ENCODE measurements around the gene CADPS. TPM values are rescaled to one million over a fixed set of nuclear protein-coding genes. Genes with fewer than 3 reads are reported as not detected.

CADPS gene
- polyA plus RNA-seq, 1 of the 3 experiments (the other 2 are of a cell fraction): 5.8 TPM

GRCh38 chr3:62531493-62531892, 343.7 kb downstream of the CADPS start:
- H2AFZ ChIP-seq (ENCODE audit: low read depth): no peak overlapping the region
- no peaks in the 10 kb centered on the region for H3K9me2 ChIP-seq
- H3K79me2 ChIP-seq (ENCODE audit: insufficient read depth): no peaks in the 10 kb centered on the region
- no peaks in the 10 kb centered on the region for H3K36me3 ChIP-seq (replicated peaks in 1 of 2; ENCODE audit: control insufficient read depth in 1 of 2, insufficient read depth in 2 of 2, low read length in 1 of 2)
- H3K27me3 ChIP-seq (ENCODE audit: insufficient read depth): no peaks in the 10 kb centered on the region
- no peak for DNase-seq
- no peaks in the 10 kb centered on the region for H3F3A ChIP-seq (replicated peaks; ENCODE audit: insufficient read depth)
- no peak overlapping the region for H3K27ac ChIP-seq (ENCODE audit: low read depth in 2 of 2, low read length in 1 of 2)
- ChIA-PET POLR2A (no interaction called here), CTCF (interaction anchor here (0.8 to 1.1 kb wide), 2 partner anchors 25 to 55 kb away, joined by 3 to 4 read pairs; no protein-coding TSS in a partner anchor)
- TF ChIP-seq YY1 (IDR thresholded peaks at IDR 0.05; ENCODE audit: low read depth) (no peak), RAD21 (IDR thresholded peaks at IDR 0.05; ENCODE audit: low read length) (no peak), EZH2phosphoT487 (IDR thresholded peaks at IDR 0.05; ENCODE audit: borderline replicate concordance, low read depth) (no peak), POLR2AphosphoS5 (IDR thresholded peaks at IDR 0.05; ENCODE audit: low read depth, low read length) (no peak), TAF1 (IDR thresholded peaks at IDR 0.05; ENCODE audit: borderline replicate concordance, low read depth, low read length) (no peak), NFIC (IDR thresholded peaks at IDR 0.05; ENCODE audit: borderline replicate concordance) (no peak), FOSL2 (IDR thresholded peaks at IDR 0.05; ENCODE audit: borderline replicate concordance, low read depth) (no peak), EP300 (IDR thresholded peaks at IDR 0.05; ENCODE audit: borderline replicate concordance in 1 of 2, low read depth in 1 of 2, low read length in 1 of 2) (no peak), USF2 (IDR thresholded peaks at IDR 0.05; ENCODE audit: borderline replicate concordance, low read depth, low read length) (no peak), USF1 (IDR thresholded peaks at IDR 0.05; ENCODE audit: borderline replicate concordance, low read depth) (no peak), RXRA (IDR thresholded peaks at IDR 0.05; ENCODE audit: borderline replicate concordance, low read depth) (no peak), SMC3 (IDR thresholded peaks at IDR 0.05; ENCODE audit: low read depth, low read length) (no peak), TCF12 (IDR thresholded peaks at IDR 0.05) (no peak), CHD2 (IDR thresholded peaks at IDR 0.05; ENCODE audit: low read length, partially characterized antibody) (no peak), CTCF (IDR thresholded peaks at IDR 0.05) (no peak), MXI1 (IDR thresholded peaks at IDR 0.05; ENCODE audit: low read depth, low read length) (no peak), REST (IDR thresholded peaks at IDR 0.05; ENCODE audit: low read depth, low read length) (no peak)
- H3K4me1 ChIP-seq (ENCODE audit: control insufficient read depth in 1 of 2, insufficient read depth in 2 of 2, low read depth in 1 of 2, low read length in 1 of 2): peaks cover 0 to 6% of the 10 kb centered on the region in 2 experiments; a peak in 2 of 4 replicates
- no peaks in the 10 kb centered on the region for H4K20me1 ChIP-seq (ENCODE audit: insufficient read depth)
- no peak overlapping the region for H3K4me2 ChIP-seq
- 53% methylated on average over 2 of the region's 2 CpGs for WGBS (ENCODE audit: low lambda C conversion rate)
- H3K4me3 ChIP-seq (ENCODE audit: low read depth in 2 of 2, low read length in 1 of 2): no peak overlapping the region
- no peak overlapping the region for H3K9ac ChIP-seq
- no peaks in the 10 kb centered on the region for H3K9me3 ChIP-seq

Data from SK-N-SH (cell line).